Spleen (tissue), 11 donors: Measurements from ENCODE around the gene IRF2BP2. TPM values are rescaled to one million over a fixed set of nuclear protein-coding genes. Genes with fewer than 3 reads are reported as not detected.

Experiments used
- DNase-seq: peaks from one replicate; pipeline ENCODE4 v3.0.0-alpha.2; 2020
- H3K27ac ChIP-seq, 8 donors: fragments of 200-600 bp; sonication (generic) in 7 of 8; 1 replicate in 4 of 8; 2 replicates in 4 of 8; pipeline versions ENCODE4 v1.5.0 to v1.8.0; 2016 to 2021; ENCODE audit warnings: inconsistent platforms in 4 of 8, mild to moderate bottlenecking in 4 of 8, moderate library complexity in 1 of 8
- H3K27me3 ChIP-seq, 7 donors: fragments of 200-600 bp; sonication (generic) in 6 of 7; replicated peaks in 1 of 7; 1 replicate in 4 of 7; 2 replicates in 3 of 7; pipeline versions ENCODE4 v1.5.0 to v1.8.0; 2016 to 2021; ENCODE audit warnings: inconsistent platforms in 3 of 7, mild to moderate bottlenecking in 1 of 7
- H3K36me3 ChIP-seq, 6 donors: fragments of 200-600 bp; sonication (generic) in 5 of 6; 1 replicate in 4 of 6; 2 replicates in 2 of 6; pipeline versions ENCODE4 v1.5.0 to v1.8.0; 2016 to 2021; ENCODE audit warnings: inconsistent platforms in 2 of 6
- H3K4me1 ChIP-seq, 6 donors: fragments of 200-600 bp; sonication (generic) in 5 of 6; 1 replicate in 3 of 6; 2 replicates in 3 of 6; pipeline versions ENCODE4 v1.5.0 to v1.8.0; 2016 to 2021; ENCODE audit warnings: inconsistent platforms in 3 of 6
- H3K4me3 ChIP-seq, 8 donors: fragments of 200-600 bp; sonication (generic) in 7 of 8; 1 replicate in 4 of 8; 2 replicates in 4 of 8; pipeline versions ENCODE4 v1.5.0 to v1.8.0; 2016 to 2021; ENCODE audit warnings: inconsistent platforms in 4 of 8, mild to moderate bottlenecking in 4 of 8, moderate library complexity in 2 of 8
- H3K9me3 ChIP-seq, 8 donors: fragments of 200-600 bp; sonication (generic) in 7 of 8; 1 replicate in 4 of 8; 2 replicates in 4 of 8; pipeline versions ENCODE4 v1.5.0 to v1.8.0; 2016 to 2021; ENCODE audit warnings: inconsistent platforms in 4 of 8
- POLR2A ChIP-seq, 3 donors: fragments of 450-650 bp; IDR thresholded peaks; one replicate each; pipeline ENCODE4 v1.5.1; 2017; ENCODE audit warnings: antibody characterized with exemption in 3 of 3, mild to moderate bottlenecking in 1 of 3
- POLR2AphosphoS5 ChIP-seq, 3 donors: sonication (generic); formaldehyde crosslinking; IDR thresholded peaks; one replicate each; pipeline ENCODE4 v1.5.1; 2017; ENCODE audit warnings: antibody characterized with exemption in 3 of 3
- WGBS, 5 donors: extraction: QIAGEN DNeasy Blood & Tissue Kit in 3 of 5; methylation state at CpG; one replicate each; pipeline versions ENCODE4 v1.1.5 to v1.1.7; 2013 to 2018; 5-methylcytosine and 5-hydroxymethylcytosine counted together
- intact Hi-C: fragments of 100-400 bp; cut with DNase I; formaldehyde crosslinking; loops from one replicate; pipeline ENCODE4 v1.15.0; 2023; ENCODE audit warnings: low total_unique reads
- polyA plus RNA-seq, 3 donors: library from polyadenylated mRNA; stranded (reverse); fragments of 200-250 nt; gene quantifications; one replicate each; pipeline ENCODE4 v1.2.1, GENCODE V29; 2013
- total RNA-seq, 7 donors: library from RNA; depleted of rRNA in 3 of 7; stranded (reverse); fragments of >200 nt in 3 of 7; fragmentation: NEBNext Ultra II Directional in 4 of 7; extraction: Animal tissue kit (Norgen Biotek cat#: 25700) in 4 of 7; gene quantifications; one replicate each; pipeline versions ENCODE4 v1.1.0 to v1.2.1, GENCODE V29; 2016 to 2021
- TF ChIP-seq, protein P1 (sequence below), 11 experiments: fragments of 200-600 bp in 7 of 11; fragments of 450-650 bp in 4 of 11; sonication (generic) in 4 of 11; IDR thresholded peaks in 8 of 11; conservative IDR thresholded peaks in 3 of 11; 1 replicate in 7 of 11; 2 replicates in 4 of 11; pipeline versions ENCODE4 v1.4.0 to v1.8.0; 2016 to 2021; ENCODE audit warnings: antibody characterized with exemption in 11 of 11, inconsistent platforms in 4 of 11, mild to moderate bottlenecking in 1 of 11
- donor health status: healthy with polysubstance abuse.
- donor health status: DM: no; HTN: no; CAD: no; lungs with moderate emphysema.
- donor health status: DM: no; HTN: no; CAD: no.
- donor health status: Bipolar disorder and iron deficiency.
- donor health status: healthy.
- donor health status: DM: no; HTN: no; CAD: no.
- donor health status: DM: yes; HTN: yes; CAD: no.

IRF2BP2 gene
- total and polyA plus RNA-seq, 10 donors: 39.1 to 109 (median 60.3) TPM

DNA sequence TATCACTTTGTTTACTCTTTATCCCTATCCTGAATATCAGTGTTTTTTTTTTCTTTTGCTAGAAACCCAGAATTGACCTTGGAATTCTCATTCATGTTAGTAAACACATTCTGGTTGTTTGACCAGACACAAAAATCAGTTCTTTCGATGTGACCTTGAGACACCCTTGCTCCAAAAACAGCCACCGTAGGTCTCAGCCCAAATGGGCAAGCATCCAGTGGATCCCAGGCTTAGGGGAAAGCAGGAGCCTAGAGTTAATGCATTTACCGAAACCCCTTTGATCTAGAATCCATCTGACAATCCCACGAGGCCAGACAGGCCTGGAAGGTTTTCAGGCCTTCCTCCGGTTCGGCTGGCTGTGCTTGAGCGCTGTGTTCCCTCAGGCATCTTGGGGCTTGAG, 47.6 kb downstream of the IRF2BP2 start:
- intact Hi-C loops: no loop called here
- no peak overlapping the region for H3K4me3 ChIP-seq
- DNase-seq: no peak
- no peak overlapping the region for H3K27ac ChIP-seq
- no peaks in the 10 kb centered on the region for H3K27me3 ChIP-seq
- no peaks in the 10 kb centered on the region for H3K36me3 ChIP-seq
- 79 to 91% (median 86%) methylated on average over 7 of the region's 7 CpGs for WGBS, 5 donors
- H3K9me3 ChIP-seq: no peaks in the 10 kb centered on the region
- no peaks in the 10 kb centered on the region for H3K4me1 ChIP-seq
- TF ChIP-seq POLR2A (IDR thresholded peaks at IDR 0.05) (no peak), POLR2AphosphoS5 (IDR thresholded peaks at IDR 0.05) (no peak)
- TF ChIP-seq, protein P1, sequence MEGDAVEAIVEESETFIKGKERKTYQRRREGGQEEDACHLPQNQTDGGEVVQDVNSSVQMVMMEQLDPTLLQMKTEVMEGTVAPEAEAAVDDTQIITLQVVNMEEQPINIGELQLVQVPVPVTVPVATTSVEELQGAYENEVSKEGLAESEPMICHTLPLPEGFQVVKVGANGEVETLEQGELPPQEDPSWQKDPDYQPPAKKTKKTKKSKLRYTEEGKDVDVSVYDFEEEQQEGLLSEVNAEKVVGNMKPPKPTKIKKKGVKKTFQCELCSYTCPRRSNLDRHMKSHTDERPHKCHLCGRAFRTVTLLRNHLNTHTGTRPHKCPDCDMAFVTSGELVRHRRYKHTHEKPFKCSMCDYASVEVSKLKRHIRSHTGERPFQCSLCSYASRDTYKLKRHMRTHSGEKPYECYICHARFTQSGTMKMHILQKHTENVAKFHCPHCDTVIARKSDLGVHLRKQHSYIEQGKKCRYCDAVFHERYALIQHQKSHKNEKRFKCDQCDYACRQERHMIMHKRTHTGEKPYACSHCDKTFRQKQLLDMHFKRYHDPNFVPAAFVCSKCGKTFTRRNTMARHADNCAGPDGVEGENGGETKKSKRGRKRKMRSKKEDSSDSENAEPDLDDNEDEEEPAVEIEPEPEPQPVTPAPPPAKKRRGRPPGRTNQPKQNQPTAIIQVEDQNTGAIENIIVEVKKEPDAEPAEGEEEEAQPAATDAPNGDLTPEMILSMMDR (IDR thresholded peaks at IDR 0.05 in 8 of 11, conservative IDR thresholded peaks at IDR 0.05 in 3 of 11): no peak

DNA sequence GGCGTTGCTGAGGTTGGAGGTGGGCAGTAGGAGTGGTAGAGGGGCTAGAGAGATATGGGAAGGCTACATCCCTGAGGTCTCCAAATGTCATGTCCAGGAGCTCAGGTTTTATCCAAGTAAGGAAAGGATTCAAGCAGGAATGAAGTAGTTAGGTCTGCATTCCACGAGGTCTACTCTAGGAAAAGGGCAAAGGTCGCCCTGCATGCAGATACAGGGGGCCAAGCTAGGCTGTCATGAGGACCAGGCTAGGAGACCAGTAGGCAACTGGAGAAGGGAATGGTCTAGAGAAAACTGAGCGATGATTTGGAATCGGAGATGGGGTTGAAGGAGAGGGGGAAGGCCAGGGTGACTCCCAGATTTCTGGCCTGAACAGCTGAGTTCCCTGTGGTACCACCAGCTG, 48.7 kb downstream of the IRF2BP2 start:
- no peak overlapping the region for H3K27ac ChIP-seq
- TF ChIP-seq POLR2A (IDR thresholded peaks at IDR 0.05) (no peak), POLR2AphosphoS5 (IDR thresholded peaks at IDR 0.05) (no peak)
- TF ChIP-seq, protein P1 (IDR thresholded peaks at IDR 0.05 in 8 of 11, conservative IDR thresholded peaks at IDR 0.05 in 3 of 11): no peak
- H3K36me3 ChIP-seq: no peaks in the 10 kb centered on the region
- intact Hi-C loops: no loop called here
- no peaks in the 10 kb centered on the region for H3K27me3 ChIP-seq
- no peaks in the 10 kb centered on the region for H3K9me3 ChIP-seq
- H3K4me1 ChIP-seq: no peaks in the 10 kb centered on the region
- no peak overlapping the region for H3K4me3 ChIP-seq
- DNase-seq: no peak
- WGBS, 5 donors: 89 to 95% (median 92%) methylated on average over 5 of the region's 5 CpGs

- TF ChIP-seq, protein P1 (IDR thresholded peaks at IDR 0.05 in 8 of 11, conservative IDR thresholded peaks at IDR 0.05 in 3 of 11): no peak
- TF ChIP-seq POLR2AphosphoS5 (IDR thresholded peaks at IDR 0.05): no peak
- TF ChIP-seq POLR2A (IDR thresholded peaks at IDR 0.05): no peak
- no peaks in the 10 kb centered on the region for H3K36me3 ChIP-seq
- no peaks in the 10 kb centered on the region for H3K9me3 ChIP-seq
- H3K27me3 ChIP-seq: no peaks in the 10 kb centered on the region
- no peak overlapping the region for H3K27ac ChIP-seq
- intact Hi-C loops: no loop called here
- H3K4me3 ChIP-seq: no peak overlapping the region
- 85 to 93% (median 88%) methylated on average over 13 to 14 of the region's 14 CpGs for WGBS, 5 donors
- no peak for DNase-seq
- peaks cover 0 to 3% (median 0%) of the 10 kb centered on the region in 6 donors for H3K4me1 ChIP-seq
Measured at GRCh38 chr1:234559902-234560676, 49.9 kb downstream of the IRF2BP2 start.

- intact Hi-C loops: no loop called here
- Histone ChIP-seq H3K4me3 (no peak overlapping the region), H3K27me3 (no peaks in the 10 kb centered on the region), H3K4me1 (peaks cover 0 to 7% (median under 1%) of the 10 kb centered on the region in 6 donors), H3K9me3 (no peaks in the 10 kb centered on the region), H3K36me3 (no peaks in the 10 kb centered on the region), H3K27ac (no peak overlapping the region)
- 75 to 85% (median 83%) methylated on average over 4 to 6 of the region's 6 CpGs for WGBS, 5 donors
- no peak for DNase-seq
- TF ChIP-seq POLR2AphosphoS5 (IDR thresholded peaks at IDR 0.05) (no peak), POLR2A (IDR thresholded peaks at IDR 0.05) (no peak)
- TF ChIP-seq, protein P1 (IDR thresholded peaks at IDR 0.05 in 8 of 11, conservative IDR thresholded peaks at IDR 0.05 in 3 of 11): no peak
Measured at GRCh38 chr1:234559152-234559901, 50.7 kb downstream of the IRF2BP2 start.
